Hepatocyte (in vitro differentiated cells): ENCODE results near the gene ARAP3. TPM values are rescaled to one million over a fixed set of nuclear protein-coding genes. Genes with fewer than 3 reads are reported as not detected.
A peak's percentile ranks its signal among the peaks of the same experiment; 100 is the strongest.

Experiments
- DNase-seq: peaks from one replicate; pipeline ENCODE4 v3.0.0-alpha.2; 2016; ENCODE audit warnings: low spot score
- H2AFZ ChIP-seq: fragments of 200-600 bp; sonication (generic); 2 replicates; pipeline ENCODE4 v1.6.0; 2016; ENCODE audit warnings: antibody characterized with exemption, mild to moderate bottlenecking
- H3K27ac ChIP-seq: fragments of 200-600 bp; sonication (generic); 2 replicates; pipeline ENCODE4 v1.5.1; 2016; ENCODE audit warnings: mild to moderate bottlenecking
- H3K27me3 ChIP-seq: fragments of 200-600 bp; sonication (generic); 2 replicates; pipeline ENCODE4 v1.6.1; 2016
- H3K36me3 ChIP-seq: fragments of 200-600 bp; sonication (generic); replicated peaks from 2 replicates; pipeline ENCODE4 v1.5.1; 2016; ENCODE audit warnings: low read depth; ENCODE audit not compliant: insufficient read depth
- H3K4me1 ChIP-seq: fragments of 200-600 bp; sonication (generic); 2 replicates; pipeline ENCODE4 v1.5.1; 2016; ENCODE audit warnings: mild to moderate bottlenecking, moderate library complexity; ENCODE audit not compliant: insufficient read depth
- H3K4me2 ChIP-seq: fragments of 200-600 bp; sonication (generic); 2 replicates; pipeline ENCODE4 v1.6.0; 2016
- H3K4me3 ChIP-seq: fragments of 200-600 bp; sonication (generic); 2 replicates; pipeline ENCODE4 v1.5.1; 2016; ENCODE audit warnings: mild to moderate bottlenecking
- H3K79me2 ChIP-seq: fragments of 200-600 bp; sonication (generic); 2 replicates; pipeline ENCODE4 v1.6.0; 2017; ENCODE audit warnings: mild to moderate bottlenecking
- H3K9me2 ChIP-seq: fragments of 200-600 bp; sonication (generic); replicated peaks from 2 replicates; pipeline ENCODE4 v1.6.0; 2017; ENCODE audit warnings: mild to moderate bottlenecking; ENCODE audit not compliant: insufficient read depth
- H3K9me3 ChIP-seq: fragments of 200-600 bp; sonication (generic); 2 replicates; pipeline ENCODE4 v1.5.1; 2016; ENCODE audit warnings: low read depth, mild to moderate bottlenecking
- H4K20me1 ChIP-seq: fragments of 200-600 bp; sonication (generic); 2 replicates; pipeline ENCODE4 v1.6.0; 2016; ENCODE audit warnings: mild to moderate bottlenecking; ENCODE audit not compliant: insufficient read depth, poor library complexity, severe bottlenecking
- CTCF ChIP-seq: fragments of 200-600 bp; sonication (generic); IDR thresholded peaks from 2 replicates; pipeline ENCODE4 v1.5.1; 2016; ENCODE audit warnings: antibody characterized with exemption, mild to moderate bottlenecking; ENCODE audit not compliant: poor library complexity
- EZH2 ChIP-seq: fragments of 200-600 bp; sonication (generic); IDR thresholded peaks from 2 replicates; pipeline ENCODE4 v1.6.1; 2016; ENCODE audit warnings: antibody characterized with exemption, mild to moderate bottlenecking, borderline replicate concordance
- EZH2phosphoT487 ChIP-seq: fragments of 200-600 bp; sonication (generic); IDR thresholded peaks from one replicate; pipeline ENCODE4 v1.6.1; 2018; ENCODE audit warnings: antibody characterized with exemption, mild to moderate bottlenecking, low read depth, moderate library complexity; ENCODE audit not compliant: unreplicated experiment, severe bottlenecking
- WGBS: methylation state at CpG from one replicate; pipeline ENCODE4 v1.1.6; 2016; ENCODE audit warnings: low lambda C conversion rate; ENCODE audit errors: missing lambda C conversion rate; 5-methylcytosine and 5-hydroxymethylcytosine counted together
- polyA plus RNA-seq: library from polyadenylated mRNA; unstranded; fragments of >200 nt; fragmentation: Nextera tagmentation; extraction: Ambion mirVana; gene quantifications from 2 replicates; pipeline ENCODE4 v1.2.1, GENCODE V29; 2016
- total RNA-seq: library from RNA; depleted of rRNA; stranded (reverse); fragments of >200 nt; gene quantifications from 2 replicates; pipeline ENCODE4 v1.2.3, GENCODE V29; 2014

The ARAP3 gene
- total and polyA plus RNA-seq, 2 experiments from 2014 or later: 5.1 to 8.6 TPM

GRCh38 chr5:141683596-141684141, 1.6 kb upstream of the ARAP3 start:
- Histone ChIP-seq H3K4me3 (no peak overlapping the region), H3K4me2 (no peak overlapping the region), H3K27me3 (no peaks in the 10 kb centered on the region), H2AFZ (no peak overlapping the region), H3K4me1 (peaks cover 18% of the 10 kb centered on the region), H3K36me3 (no peaks in the 10 kb centered on the region), H4K20me1 (no peaks in the 10 kb centered on the region), H3K79me2 (no peaks in the 10 kb centered on the region), H3K9me2 (no peaks in the 10 kb centered on the region), H3K9me3 (no peaks in the 10 kb centered on the region), H3K27ac (no peak overlapping the region)
- DNase-seq: no peak
- TF ChIP-seq EZH2 (no peak), EZH2phosphoT487 (no peak), CTCF (no peak)

- no peaks in the 10 kb centered on the region for H4K20me1 ChIP-seq
- whole genome bisulfite sequencing: 32% methylated on average over 2 of the region's 2 CpGs
- peak overlapping the region; percentile 73 for H3K4me2 ChIP-seq
- H3K4me1 ChIP-seq: peaks cover 18% of the 10 kb centered on the region
- H3K9me2 ChIP-seq: no peaks in the 10 kb centered on the region
- H3K27me3 ChIP-seq: no peaks in the 10 kb centered on the region
- H2AFZ ChIP-seq: peak overlapping the region; percentile 32
- TF ChIP-seq CTCF (no peak), EZH2 (no peak), EZH2phosphoT487 (no peak)
- no peaks in the 10 kb centered on the region for H3K36me3 ChIP-seq
- no peak for DNase-seq
- H3K79me2 ChIP-seq: no peaks in the 10 kb centered on the region
- no peaks in the 10 kb centered on the region for H3K9me3 ChIP-seq
- no peak overlapping the region for H3K4me3 ChIP-seq
- H3K27ac ChIP-seq: peak overlapping the region; percentile 80
Observed at GRCh38 chr5:141681295-141681694, 735 bp downstream of the ARAP3 start.

GRCh38 chr5:141680751-141681201, 1.3 kb downstream of the ARAP3 start:
- H3K4me2 ChIP-seq: peak overlapping the region; percentile 73
- H3K9me3 ChIP-seq: no peaks in the 10 kb centered on the region
- no peaks in the 10 kb centered on the region for H4K20me1 ChIP-seq
- no peak overlapping the region for H3K4me3 ChIP-seq
- TF ChIP-seq CTCF (no peak), EZH2phosphoT487 (no peak), EZH2 (no peak)
- H3K79me2 ChIP-seq: no peaks in the 10 kb centered on the region
- H3K27ac ChIP-seq: peak overlapping the region; percentile 80
- no peak for DNase-seq
- WGBS: 40% methylated on average over 6 of the region's 6 CpGs
- no peaks in the 10 kb centered on the region for H3K9me2 ChIP-seq
- H3K4me1 ChIP-seq: peaks cover 18% of the 10 kb centered on the region
- no peak overlapping the region for H2AFZ ChIP-seq
- H3K36me3 ChIP-seq: no peaks in the 10 kb centered on the region
- no peaks in the 10 kb centered on the region for H3K27me3 ChIP-seq

- WGBS: 94% methylated on average over 12 of the region's 16 CpGs
- H3K79me2 ChIP-seq: no peaks in the 10 kb centered on the region
- no peak for TF ChIP-seq CTCF
- TF ChIP-seq EZH2: no peak
- TF ChIP-seq EZH2phosphoT487: no peak
- no peak overlapping the region for H3K4me3 ChIP-seq
- H2AFZ ChIP-seq: no peak overlapping the region
- H3K36me3 ChIP-seq: no peaks in the 10 kb centered on the region
- no peaks in the 10 kb centered on the region for H3K27me3 ChIP-seq
- H3K9me3 ChIP-seq: no peaks in the 10 kb centered on the region
- no peaks in the 10 kb centered on the region for H3K9me2 ChIP-seq
- H3K4me1 ChIP-seq: peaks cover 18% of the 10 kb centered on the region
- H3K4me2 ChIP-seq: peak overlapping the region; percentile 73
- H4K20me1 ChIP-seq: no peaks in the 10 kb centered on the region
- DNase-seq: no peak
- no peak overlapping the region for H3K27ac ChIP-seq
Observed at GRCh38 chr5:141680178-141680577, 1.9 kb downstream of the ARAP3 start.
